MCF 10A (cell line): ENCODE results near the gene IFNLR1. TPM values are rescaled to one million over a fixed set of nuclear protein-coding genes. Genes with fewer than 3 reads are reported as not detected.

Experiments
- BruUV-seq: library from RNA; stranded (reverse); fragments of 400-500 nt; replicated peaks from 2 replicates; lab custom pipeline; 2021; lab: Mats Ljungman, UMichigan
- CTCF ChIA-PET: fragments of 300-600 bp; sonication (Branson Sonifier 250); formaldehyde crosslinking; extraction: SDS; loops from one replicate; lab custom pipeline; 2021; ENCODE audit warnings: antibody characterized with exemption, inconsistent platforms; lab: Yijun Ruan, JAX
- POLR2A ChIA-PET: fragments of 300-600, 350-650 bp; sonication (Branson Sonifier 250); formaldehyde crosslinking; extraction: SDS; loops from one replicate; lab custom pipeline; 2020; ENCODE audit warnings: antibody characterized with exemption, inconsistent platforms; lab: Yijun Ruan, JAX
- DNase-seq: peaks from one replicate; pipeline ENCODE4 v3.0.0-alpha.2; 2018; ENCODE audit not compliant: unreplicated experiment
- H3K27ac Mint-ChIP-seq: one replicate; pipeline ENCODE4 v1.8.0; 2022; ENCODE audit warnings: mild to moderate bottlenecking, low read depth, mixed read lengths; ENCODE audit not compliant: unreplicated experiment
- H3K27me3 Mint-ChIP-seq: one replicate; pipeline ENCODE4 v1.8.0; 2022; ENCODE audit warnings: mixed read lengths; ENCODE audit not compliant: insufficient read depth, unreplicated experiment
- H3K36me3 Mint-ChIP-seq: one replicate; pipeline ENCODE4 v1.8.0; 2022; ENCODE audit warnings: mild to moderate bottlenecking, moderate library complexity, mixed read lengths; ENCODE audit not compliant: insufficient read depth, unreplicated experiment
- H3K4me1 Mint-ChIP-seq: one replicate; pipeline ENCODE4 v1.8.0; 2022; ENCODE audit warnings: mixed read lengths; ENCODE audit not compliant: insufficient read depth, unreplicated experiment
- H3K4me3 Mint-ChIP-seq: one replicate; pipeline ENCODE4 v1.8.0; 2022; ENCODE audit warnings: mild to moderate bottlenecking, moderate library complexity, mixed read lengths; ENCODE audit not compliant: unreplicated experiment
- H3K9me3 Mint-ChIP-seq: one replicate; pipeline ENCODE4 v1.8.0; 2022; ENCODE audit warnings: mixed read lengths; ENCODE audit not compliant: unreplicated experiment
- CTCF ChIP-seq: fragments of 200-600 bp; IDR thresholded peaks from one replicate; pipeline ENCODE4 v1.8.0; 2022; ENCODE audit warnings: antibody characterized with exemption, mild to moderate bottlenecking; ENCODE audit not compliant: unreplicated experiment
- intact Hi-C: fragments of 100-400 bp; cut with micrococcal nuclease; formaldehyde crosslinking; loops from 2 replicates; pipeline ENCODE4 v1.14.1; 2022
- total RNA-seq: library from RNA; stranded (reverse); gene quantifications from 2 replicates; pipeline ENCODE4 v1.2.3, GENCODE V29; 2022

The IFNLR1 gene
- total RNA-seq, 1 experiment from 2014 or later = 0.19 TPM

- no TSS peak for BruUV-seq
- POLR2A ChIA-PET = no interaction called here
- Mint-ChIP-seq H3K9me3 (no peaks in the 10 kb centered on the region), H3K27ac (peak overlapping the region; percentile 15), H3K4me3 (no peak overlapping the region), H3K36me3 (no peaks in the 10 kb centered on the region), H3K4me1 (peaks cover 20% of the 10 kb centered on the region), H3K27me3 (no peaks in the 10 kb centered on the region)
- CTCF ChIA-PET = no interaction called here
- no peak for TF ChIP-seq CTCF
- DNase-seq = peak; percentile 57
- intact Hi-C loops = no loop called here
Measured at GRCh38 chr1:24231701-24232100, 44.6 kb upstream of the IFNLR1 start.

- no peak for TF ChIP-seq CTCF
- DNase-seq = no peak
- BruUV-seq = no TSS peak
- intact Hi-C loops = no loop called here
- Mint-ChIP-seq H3K36me3 (no peaks in the 10 kb centered on the region), H3K27ac (no peak overlapping the region), H3K4me1 (peaks cover 6% of the 10 kb centered on the region), H3K27me3 (no peaks in the 10 kb centered on the region), H3K9me3 (no peaks in the 10 kb centered on the region), H3K4me3 (no peak overlapping the region)
- ChIA-PET CTCF (interaction anchor here (0.6 kb wide), 2 partner anchors 29 to 963 kb away, joined by 3 to 4 read pairs; no protein-coding TSS in a partner anchor), POLR2A (no interaction called here)
Measured at GRCh38 chr1:24228311-24228710, 41.2 kb upstream of the IFNLR1 start.

GRCh38 chr1:24226749-24227148, 39.7 kb upstream of the IFNLR1 start:
- BruUV-seq = no TSS peak
- ChIA-PET POLR2A (interaction anchor here (0.9 to 1.1 kb wide), 2 partner anchors 9 to 67 kb away, joined by 3 to 6 read pairs; no protein-coding TSS in a partner anchor), CTCF (interaction anchor here (0.7 kb wide), 1 partner anchor 13 kb away, joined by 4 read pairs; no protein-coding TSS in a partner anchor)
- Mint-ChIP-seq H3K4me1 (peaks cover 3% of the 10 kb centered on the region), H3K9me3 (no peaks in the 10 kb centered on the region), H3K27ac (no peak overlapping the region), H3K36me3 (no peaks in the 10 kb centered on the region), H3K4me3 (no peak overlapping the region), H3K27me3 (no peaks in the 10 kb centered on the region)
- TF ChIP-seq CTCF = no peak
- intact Hi-C loops = no loop called here
- no peak for DNase-seq

GRCh38 chr1:24224761-24225160, 37.7 kb upstream of the IFNLR1 start:
- Mint-ChIP-seq H3K36me3 (no peaks in the 10 kb centered on the region), H3K27me3 (no peaks in the 10 kb centered on the region), H3K9me3 (no peaks in the 10 kb centered on the region), H3K4me3 (no peak overlapping the region), H3K27ac (no peak overlapping the region), H3K4me1 (no peaks in the 10 kb centered on the region)
- POLR2A ChIA-PET = interaction anchor here (0.8 to 1.5 kb wide), 2 partner anchors 10 to 12 kb away, joined by 3 to 4 read pairs; no protein-coding TSS in a partner anchor
- intact Hi-C loops = no loop called here
- DNase-seq = no peak
- BruUV-seq = no TSS peak
- CTCF ChIA-PET = interaction anchor here (0.8 kb wide), 1 partner anchor 12 kb away, joined by 3 read pairs; no protein-coding TSS in a partner anchor
- no peak for TF ChIP-seq CTCF
